Epithelial cell of proximal tubule (primary cell): ENCODE measurements around the gene NFE2L2. TPM values are rescaled to one million over a fixed set of nuclear protein-coding genes. Genes with fewer than 3 reads are reported as not detected.

Experiments
- DNase-seq: peaks from one replicate; pipeline ENCODE4 v3.0.0-alpha.2; 2011; ENCODE audit warnings: low read depth
- H3K4me3 ChIP-seq: 2 replicates; pipeline ENCODE4 v1.5.1; 2011; ENCODE audit warnings: low read depth, mild to moderate bottlenecking, low read length
- CTCF ChIP-seq: conservative IDR thresholded peaks from 2 replicates; pipeline ENCODE4 v1.5.1; 2012; ENCODE audit warnings: low read depth, mild to moderate bottlenecking, low read length
- total RNA-seq: library from RNA; depleted of rRNA; stranded (reverse); fragments of >200 nt; gene quantifications from 2 replicates; pipeline ENCODE4 v1.2.3, GENCODE V29; 2015

NFE2L2 gene
- total RNA-seq, 1 donor from 2014 or later: 53.0 TPM

DNA sequence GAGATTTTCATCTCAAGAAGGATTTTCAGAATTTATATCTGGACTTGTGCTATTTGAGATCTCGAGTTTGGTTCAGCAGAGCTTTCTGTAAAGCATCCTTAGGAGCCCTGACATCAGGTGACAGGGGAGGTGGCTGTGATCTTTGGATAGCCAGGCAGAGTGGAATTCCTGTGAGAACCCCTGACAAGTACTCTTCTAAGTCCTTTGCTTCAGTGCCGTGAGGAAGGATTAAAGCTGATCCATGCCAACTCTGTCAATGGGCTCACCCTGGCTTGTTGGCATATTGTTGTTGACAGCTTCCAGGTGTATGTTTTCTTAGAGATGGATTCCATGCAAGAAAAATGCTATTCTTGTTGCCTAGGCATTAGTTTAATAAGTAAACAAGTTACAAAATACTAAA is 38.0 kb upstream of the NFE2L2 start:
- no peak for TF ChIP-seq CTCF
- no peak overlapping the region for H3K4me3 ChIP-seq
- no peak for DNase-seq

GRCh38 chr2:177298191-177298590 is 33.7 kb upstream of the NFE2L2 start:
- no peak for TF ChIP-seq CTCF
- DNase-seq: no peak
- H3K4me3 ChIP-seq: no peak overlapping the region

- TF ChIP-seq CTCF: peak; percentile 44
- H3K4me3 ChIP-seq: no peak overlapping the region
- DNase-seq: no peak
Observed at GRCh38 chr2:177296040-177296439, 31.5 kb upstream of the NFE2L2 start.

DNA sequence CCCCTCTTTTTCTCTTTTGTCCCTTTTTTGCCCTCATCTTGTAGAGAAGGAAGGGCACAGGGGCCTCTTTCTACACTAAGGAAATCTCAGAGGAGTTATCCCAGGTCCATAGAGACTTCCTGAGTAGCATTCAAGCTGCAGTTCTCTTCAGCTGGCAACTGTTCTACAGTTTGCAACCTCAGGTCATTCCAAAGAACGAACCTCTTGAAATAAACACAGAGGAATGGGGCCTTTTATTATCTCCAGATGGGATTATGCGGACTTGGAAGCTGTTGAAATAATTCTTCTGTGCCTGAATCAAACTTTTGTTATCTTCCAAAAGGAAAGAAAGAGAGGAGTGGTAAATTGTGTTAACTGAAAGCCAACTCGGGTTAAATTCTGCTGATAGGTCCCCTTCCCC is 31.0 kb upstream of the NFE2L2 start:
- H3K4me3 ChIP-seq: no peak overlapping the region
- no peak for TF ChIP-seq CTCF
- DNase-seq: no peak

DNA sequence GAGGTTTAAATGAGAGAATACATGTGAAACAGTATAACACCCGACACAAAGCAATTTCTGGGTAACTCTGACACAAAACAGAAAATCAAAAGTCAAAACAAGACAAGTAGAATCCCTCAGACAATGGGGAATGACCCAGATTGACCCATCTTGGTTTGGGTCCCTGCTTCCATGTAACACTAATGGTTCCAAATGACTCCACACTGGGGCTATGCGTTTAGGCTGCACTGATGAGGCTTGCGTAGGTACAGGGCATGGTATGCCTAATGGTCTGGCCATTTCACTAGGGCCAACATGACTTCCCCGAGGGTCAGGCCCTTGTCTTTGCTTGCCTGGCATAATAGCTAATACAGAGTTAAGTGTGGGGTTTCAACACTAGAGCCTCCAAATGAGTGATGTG is 27.2 kb upstream of the NFE2L2 start:
- DNase-seq: no peak
- no peak for TF ChIP-seq CTCF
- no peak overlapping the region for H3K4me3 ChIP-seq

- TF ChIP-seq CTCF: no peak
- no peak overlapping the region for H3K4me3 ChIP-seq
- DNase-seq: no peak
Observed at GRCh38 chr2:177289824-177290628, 25.5 kb upstream of the NFE2L2 start.

DNA sequence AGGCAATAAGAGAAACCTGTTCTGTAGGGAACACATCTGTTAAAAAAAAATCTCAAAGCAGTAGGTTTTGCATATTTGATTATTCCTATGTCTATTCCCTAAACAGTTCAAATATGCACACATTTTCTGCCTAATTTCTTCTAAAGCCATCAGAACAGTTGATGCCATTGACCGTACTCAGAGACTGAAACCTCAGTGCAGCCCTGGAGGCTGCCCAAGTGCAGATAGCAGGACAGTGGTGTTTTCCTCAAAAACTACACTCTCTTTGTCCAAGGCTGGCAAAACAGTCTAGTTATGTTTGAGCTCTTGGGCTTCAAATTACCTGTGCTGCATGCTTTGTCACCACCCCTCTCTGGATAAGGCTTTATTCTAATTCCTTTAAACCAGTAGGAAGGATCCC is 23.3 kb upstream of the NFE2L2 start:
- no peak for TF ChIP-seq CTCF
- no peak overlapping the region for H3K4me3 ChIP-seq
- no peak for DNase-seq
